ENCODE data around the gene PNPLA7. TPM values are rescaled to one million over a fixed set of nuclear protein-coding genes. Genes with fewer than 3 reads are reported as not detected.

Gene PNPLA7
- polyA plus RNA-seq, 1 of the 3 experiments (the other 2 are of a cell fraction) = 0.99 TPM

DNA sequence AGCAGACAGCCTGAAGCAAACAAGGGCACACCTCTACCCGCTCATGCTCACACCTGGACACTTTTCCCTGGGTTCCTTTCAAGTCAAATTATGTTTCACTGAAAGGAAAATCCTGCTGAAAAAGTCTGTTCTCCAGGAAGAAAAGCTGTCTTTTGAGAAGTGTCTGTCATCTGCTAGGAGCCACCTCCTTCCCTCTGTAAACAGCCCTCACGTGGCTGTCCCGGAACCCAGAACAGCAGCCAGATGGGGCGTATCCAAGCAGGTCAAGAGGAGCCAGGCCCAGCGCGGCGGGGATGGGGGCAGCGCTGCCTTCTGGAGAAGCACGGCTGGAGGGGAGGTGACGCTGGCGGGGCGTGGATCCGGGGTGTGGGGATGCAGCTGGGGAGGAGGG lies at the start of gene PNPLA7 (continued):
- TF ChIP-seq USF1 (IDR thresholded peaks at IDR 0.05; ENCODE audit: borderline replicate concordance, low read depth) = peak; percentile 59; the same call in 1 of the 2 replicates
- no peak for TF ChIP-seq GABPA (IDR thresholded peaks at IDR 0.05; ENCODE audit: low read depth)
- TF ChIP-seq RCOR1 (IDR thresholded peaks at IDR 0.05; ENCODE audit: low read length) = no peak
- TF ChIP-seq RAD21 (IDR thresholded peaks at IDR 0.05; ENCODE audit: low read length) = 0 out of 2 replicates have a peak, but pooled peaks have one; percentile 3
- no peak for TF ChIP-seq MEF2A (IDR thresholded peaks at IDR 0.05; ENCODE audit: borderline replicate concordance, low read depth)
- no peak for TF ChIP-seq TEAD4 (IDR thresholded peaks at IDR 0.05; ENCODE audit: borderline replicate concordance, insufficient read depth)
- no peak for TF ChIP-seq YY1 (IDR thresholded peaks at IDR 0.05; ENCODE audit: low read depth)
- TF ChIP-seq, protein P1, sequence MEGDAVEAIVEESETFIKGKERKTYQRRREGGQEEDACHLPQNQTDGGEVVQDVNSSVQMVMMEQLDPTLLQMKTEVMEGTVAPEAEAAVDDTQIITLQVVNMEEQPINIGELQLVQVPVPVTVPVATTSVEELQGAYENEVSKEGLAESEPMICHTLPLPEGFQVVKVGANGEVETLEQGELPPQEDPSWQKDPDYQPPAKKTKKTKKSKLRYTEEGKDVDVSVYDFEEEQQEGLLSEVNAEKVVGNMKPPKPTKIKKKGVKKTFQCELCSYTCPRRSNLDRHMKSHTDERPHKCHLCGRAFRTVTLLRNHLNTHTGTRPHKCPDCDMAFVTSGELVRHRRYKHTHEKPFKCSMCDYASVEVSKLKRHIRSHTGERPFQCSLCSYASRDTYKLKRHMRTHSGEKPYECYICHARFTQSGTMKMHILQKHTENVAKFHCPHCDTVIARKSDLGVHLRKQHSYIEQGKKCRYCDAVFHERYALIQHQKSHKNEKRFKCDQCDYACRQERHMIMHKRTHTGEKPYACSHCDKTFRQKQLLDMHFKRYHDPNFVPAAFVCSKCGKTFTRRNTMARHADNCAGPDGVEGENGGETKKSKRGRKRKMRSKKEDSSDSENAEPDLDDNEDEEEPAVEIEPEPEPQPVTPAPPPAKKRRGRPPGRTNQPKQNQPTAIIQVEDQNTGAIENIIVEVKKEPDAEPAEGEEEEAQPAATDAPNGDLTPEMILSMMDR (IDR thresholded peaks at IDR 0.05) = no peak
- TF ChIP-seq SIN3A (IDR thresholded peaks at IDR 0.05; ENCODE audit: borderline replicate concordance, low read depth, low read length) = 0 out of 2 replicates have a peak, but pooled peaks have one; percentile 48

- no peak overlapping the region for H3K9ac ChIP-seq
Observed at GRCh38 chr9:137598943-137599342, 48.7 kb upstream of the PNPLA7 start.

More at GRCh38 chr9:137598943-137599342, 48.7 kb upstream of the PNPLA7 start:
- CTCF ChIA-PET = interaction anchor here (0.8 kb wide), 1 partner anchor 211 kb away, joined by 3 read pairs; no protein-coding TSS in a partner anchor
- Histone ChIP-seq H3K27ac (ENCODE audit: low read depth in 2 of 2, low read length in 1 of 2) (no peak overlapping the region), H3K4me1 (ENCODE audit: control insufficient read depth in 1 of 2, insufficient read depth in 2 of 2, low read depth in 1 of 2, low read length in 1 of 2) (no peaks in the 10 kb centered on the region; a peak in 1 of 4 replicates), H3K4me2 (no peak overlapping the region), H3K4me3 (ENCODE audit: low read depth in 2 of 2, low read length in 1 of 2) (no peak overlapping the region), H4K20me1 (ENCODE audit: insufficient read depth) (no peaks in the 10 kb centered on the region), H3K79me2 (ENCODE audit: insufficient read depth) (no peaks in the 10 kb centered on the region), H3K36me3 (replicated peaks in 1 of 2; ENCODE audit: control insufficient read depth in 1 of 2, insufficient read depth in 2 of 2, low read length in 1 of 2) (no peaks in the 10 kb centered on the region), H3K27me3 (ENCODE audit: insufficient read depth) (no peaks in the 10 kb centered on the region), H2AFZ (ENCODE audit: low read depth) (no peak overlapping the region), H3K9me2 (no peaks in the 10 kb centered on the region), H3F3A (replicated peaks; ENCODE audit: insufficient read depth) (peaks cover 18% of the 10 kb centered on the region), H3K9me3 (no peaks in the 10 kb centered on the region)
- TF ChIP-seq MAX (IDR thresholded peaks at IDR 0.05; ENCODE audit: low read depth) (no peak), EZH2phosphoT487 (IDR thresholded peaks at IDR 0.05; ENCODE audit: borderline replicate concordance, low read depth) (no peak), ELF1 (IDR thresholded peaks at IDR 0.05) (no peak), RFX5 (IDR thresholded peaks at IDR 0.05; ENCODE audit: low read length) (no peak), RAD21 (IDR thresholded peaks at IDR 0.05; ENCODE audit: low read length) (no peak), MEF2A (IDR thresholded peaks at IDR 0.05; ENCODE audit: borderline replicate concordance, low read depth) (no peak), TCF12 (IDR thresholded peaks at IDR 0.05) (no peak), ZBTB33 (IDR thresholded peaks at IDR 0.05; ENCODE audit: borderline replicate concordance, low read depth) (no peak), IRF3 (IDR thresholded peaks at IDR 0.05; ENCODE audit: low read depth, low read length) (no peak), GABPA (IDR thresholded peaks at IDR 0.05; ENCODE audit: low read depth) (no peak), MXI1 (IDR thresholded peaks at IDR 0.05; ENCODE audit: low read depth, low read length) (no peak), NFIC (IDR thresholded peaks at IDR 0.05; ENCODE audit: borderline replicate concordance) (no peak), SIN3A (IDR thresholded peaks at IDR 0.05; ENCODE audit: borderline replicate concordance, low read depth, low read length) (no peak)
- TF ChIP-seq, protein P1 (IDR thresholded peaks at IDR 0.05) = no peak
- TF ChIP-seq, protein P2, sequence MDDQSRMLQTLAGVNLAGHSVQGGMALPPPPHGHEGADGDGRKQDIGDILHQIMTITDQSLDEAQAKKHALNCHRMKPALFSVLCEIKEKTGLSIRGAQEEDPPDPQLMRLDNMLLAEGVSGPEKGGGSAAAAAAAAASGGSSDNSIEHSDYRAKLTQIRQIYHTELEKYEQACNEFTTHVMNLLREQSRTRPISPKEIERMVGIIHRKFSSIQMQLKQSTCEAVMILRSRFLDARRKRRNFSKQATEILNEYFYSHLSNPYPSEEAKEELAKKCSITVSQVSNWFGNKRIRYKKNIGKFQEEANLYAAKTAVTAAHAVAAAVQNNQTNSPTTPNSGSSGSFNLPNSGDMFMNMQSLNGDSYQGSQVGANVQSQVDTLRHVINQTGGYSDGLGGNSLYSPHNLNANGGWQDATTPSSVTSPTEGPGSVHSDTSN (IDR thresholded peaks at IDR 0.05) = no peak
- DNase-seq = no peak
- POLR2A ChIA-PET = no interaction called here
- 61% methylated on average over 7 of the region's 8 CpGs for WGBS (ENCODE audit: low lambda C conversion rate)

All from SK-N-SH (cell line).